HepG2 (cell line): ENCODE data around the gene CMTM4. TPM values are rescaled to one million over a fixed set of nuclear protein-coding genes. Genes with fewer than 3 reads are reported as not detected.

Source experiments
- ATAC-seq: fragments of 200-7000 bp; cut with Tn5 transposase; 3 replicates; pipeline ENCODE4 v1.9.1; 2020; ENCODE audit warnings: mild to moderate bottlenecking, moderate library complexity
- BruUV-seq: library from RNA; stranded (reverse); fragments of 400-500 nt; replicated peaks from 2 replicates; lab custom pipeline; 2021; lab: Mats Ljungman, UMichigan
- CTCF ChIA-PET: fragments of 300-600 bp; formaldehyde crosslinking; extraction: SDS; loops from one replicate; lab custom pipeline; 2021; ENCODE audit warnings: low total read pairs, inconsistent platforms, low intra/inter-chr PET ratio; lab: Yijun Ruan, JAX
- POLR2A ChIA-PET: fragments of 350-600 bp; sonication (Branson Sonifier 250); formaldehyde crosslinking; loops from one replicate; lab custom pipeline; 2020; ENCODE audit warnings: antibody characterized with exemption, inconsistent platforms; lab: Yijun Ruan, JAX
- DNase-seq: peaks from one replicate; pipeline ENCODE4 v3.0.0-alpha.2; 2015; ENCODE audit warnings: low spot score
- FAIRE-seq: peaks from 3 replicates; lab custom pipeline; 2011; peaks lifted over from hg19 to GRCh38; lab: Jason Lieb, UNC
- H2AFZ ChIP-seq: one replicate; pipeline ENCODE4 v1.6.1; 2011; ENCODE audit warnings: low read length, inconsistent platforms
- H3K27ac ChIP-seq: fragments of 300-600 bp; 3 replicates; pipeline ENCODE4 v1.8.0; 2011; ENCODE audit warnings: mixed run types, mild to moderate bottlenecking, mixed read lengths, low read length, inconsistent platforms; ENCODE audit not compliant: insufficient read depth; ENCODE audit errors: extremely low read length
- H3K27me3 ChIP-seq, 2 experiments: fragments of 200-600 bp in 1 of 2; 2 replicates in 1 of 2; 3 replicates in 1 of 2; pipeline versions ENCODE4 v1.6.0 to v1.8.0; 2011; ENCODE audit warnings: low read length in 2 of 2, mild to moderate bottlenecking in 2 of 2, moderate library complexity in 2 of 2, inconsistent platforms in 1 of 2; ENCODE audit not compliant: insufficient read depth in 2 of 2, control insufficient read depth in 1 of 2
- H3K36me3 ChIP-seq, 2 experiments: fragments of 200-600 bp in 1 of 2; replicated peaks in 1 of 2; 2 replicates in 1 of 2; 3 replicates in 1 of 2; pipeline versions ENCODE4 v1.5.1 to v1.8.0; 2011; ENCODE audit warnings: low read length in 2 of 2, inconsistent platforms in 1 of 2; ENCODE audit not compliant: insufficient read depth in 2 of 2, control insufficient read depth in 1 of 2
- H3K4me1 ChIP-seq: 2 replicates; pipeline ENCODE4 v1.5.1; 2012; ENCODE audit warnings: low read length, inconsistent platforms; ENCODE audit not compliant: insufficient read depth
- H3K4me2 ChIP-seq: 2 replicates; pipeline ENCODE4 v1.6.0; 2011; ENCODE audit warnings: low read depth, low read length, inconsistent platforms
- H3K4me3 ChIP-seq, 3 experiments: fragments of 200-600 bp in 1 of 3; sonication (generic), shearing (Covaris generic) in 1 of 3; replicated peaks in 1 of 3; 2 replicates each; pipeline ENCODE4 v1.5.1; 2011 to 2016; ENCODE audit warnings: low read length in 3 of 3, inconsistent platforms in 2 of 3, low read depth in 2 of 3, mild to moderate bottlenecking in 2 of 3, control low read depth in 1 of 3, mixed read lengths in 1 of 3; ENCODE audit not compliant: insufficient read depth in 1 of 3
- H3K79me2 ChIP-seq: one replicate; pipeline ENCODE4 v1.6.1; 2011; ENCODE audit warnings: low read length, inconsistent platforms; ENCODE audit not compliant: insufficient read depth
- H3K9ac ChIP-seq: 2 replicates; pipeline ENCODE4 v1.6.0; 2011; ENCODE audit warnings: mild to moderate bottlenecking, low read depth, low read length, inconsistent platforms; ENCODE audit not compliant: insufficient read depth
- H3K9me3 ChIP-seq: 2 replicates; pipeline ENCODE4 v1.5.1; 2012; ENCODE audit warnings: mild to moderate bottlenecking, low read length
- H4K20me1 ChIP-seq: 2 replicates; pipeline ENCODE4 v1.6.0; 2011; ENCODE audit warnings: inconsistent platforms, mild to moderate bottlenecking, low read length, moderate library complexity; ENCODE audit not compliant: insufficient read depth
- AHDC1 ChIP-seq: sonication (generic); formaldehyde crosslinking; IDR thresholded peaks from 2 replicates; pipeline ENCODE4 v1.5.1; 2020; ENCODE audit warnings: mild to moderate bottlenecking, missing genetic modification reagents, borderline replicate concordance
- ARHGAP35 ChIP-seq: sonication (generic); formaldehyde crosslinking; IDR thresholded peaks from 2 replicates; pipeline ENCODE4 v1.9.0; 2022; ENCODE audit warnings: mild to moderate bottlenecking, inconsistent platforms, moderate library complexity, missing genetic modification reagents, borderline replicate concordance
- DMAP1 ChIP-seq: IDR thresholded peaks from 2 replicates; pipeline ENCODE4 v1.6.1; 2016
- GABPB1 ChIP-seq: IDR thresholded peaks from 2 replicates; pipeline ENCODE4 v1.6.1; 2016; ENCODE audit warnings: mild to moderate bottlenecking, missing genetic modification reagents, moderate library complexity, missing compliant biosample characterization
- HIVEP1 ChIP-seq: sonication (generic); formaldehyde crosslinking; IDR thresholded peaks from 2 replicates; pipeline ENCODE4 v1.4.0; 2020; ENCODE audit warnings: mild to moderate bottlenecking, missing genetic modification reagents
- HNRNPUL1 ChIP-seq: fragments of 200-400 bp; formaldehyde crosslinking; IDR thresholded peaks from 2 replicates; pipeline ENCODE4 v1.6.1; 2017; ENCODE audit warnings: low read depth, mild to moderate bottlenecking, low read length, moderate library complexity
- KLF6 ChIP-seq: IDR thresholded peaks from 2 replicates; pipeline ENCODE4 v1.8.0; 2016; ENCODE audit warnings: missing biosample characterization, missing genetic modification reagents
- NFYC ChIP-seq: IDR thresholded peaks from 2 replicates; pipeline ENCODE4 v1.6.1; 2016; ENCODE audit warnings: missing genetic modification reagents, missing compliant biosample characterization
- NR2F6 ChIP-seq, 2 experiments: IDR thresholded peaks; 2 replicates each; pipeline ENCODE4 v1.6.1; 2016; ENCODE audit warnings: antibody characterized with exemption in 1 of 2, mild to moderate bottlenecking in 1 of 2
- POLR2A ChIP-seq, 2 experiments: IDR thresholded peaks; 2 replicates each; pipeline ENCODE4 v1.6.1; 2011; ENCODE audit warnings: low read depth in 2 of 2, low read length in 2 of 2, mild to moderate bottlenecking in 1 of 2, moderate library complexity in 1 of 2; ENCODE audit not compliant: insufficient read depth in 1 of 2
- RBFOX2 ChIP-seq: fragments of 200-400 bp; formaldehyde crosslinking; IDR thresholded peaks from 2 replicates; pipeline ENCODE4 v1.6.1; 2017; ENCODE audit warnings: low read depth, mild to moderate bottlenecking, low read length
- SOX13 ChIP-seq, 3 experiments: fragments of 450-650 bp in 1 of 3; sonication (generic) in 1 of 3; formaldehyde crosslinking in 1 of 3; IDR thresholded peaks in 2 of 3; conservative IDR thresholded peaks in 1 of 3; 2 replicates each; pipeline versions ENCODE4 v1.5.0 to v1.6.1; 2016 to 2020; ENCODE audit warnings: antibody characterized with exemption in 1 of 3, mild to moderate bottlenecking in 1 of 3, missing compliant biosample characterization in 1 of 3, missing genetic modification reagents in 1 of 3, moderate library complexity in 1 of 3
- TCF7L2 ChIP-seq: IDR thresholded peaks from 2 replicates; pipeline ENCODE4 v1.6.1; 2011; ENCODE audit warnings: mild to moderate bottlenecking, low read depth, low read length, moderate library complexity
- THAP8 ChIP-seq: sonication (generic); formaldehyde crosslinking; IDR thresholded peaks from 2 replicates; pipeline ENCODE4 v1.5.1; 2020; ENCODE audit warnings: missing genetic modification reagents, mild to moderate bottlenecking, borderline replicate concordance
- ZBTB42 ChIP-seq: sonication (generic); formaldehyde crosslinking; IDR thresholded peaks from 2 replicates; pipeline ENCODE4 v1.5.0; 2020; ENCODE audit warnings: mild to moderate bottlenecking, missing genetic modification reagents
- ZNF207 ChIP-seq: fragments of 450-650 bp; IDR thresholded peaks from 2 replicates; pipeline ENCODE4 v1.6.1; 2016; ENCODE audit warnings: antibody characterized with exemption, borderline replicate concordance
- ZNF788 ChIP-seq: sonication (generic); formaldehyde crosslinking; IDR thresholded peaks from 2 replicates; pipeline ENCODE4 v1.5.0; 2020; ENCODE audit warnings: mild to moderate bottlenecking, missing genetic modification reagents, borderline replicate concordance
- whole genome bisulfite sequencing: methylation state at CpG from one replicate; pipeline ENCODE4 v1.1.6; 2017; ENCODE audit warnings: low lambda C conversion rate; 5-methylcytosine and 5-hydroxymethylcytosine counted together
- in situ Hi-C: cut with HindIII; loops from 2 replicates; pipeline ENCODE4 v1.10.0; 2017; ENCODE audit warnings: low pct_unique_long_range_greater_than_20kb; ENCODE audit not compliant: extremely low pct_ligation_motif_present
- intact Hi-C: fragments of 100-400 bp; cut with micrococcal nuclease; formaldehyde crosslinking; loops from one replicate; pipeline ENCODE4 v1.10.0; 2022; ENCODE audit not compliant: unreplicated experiment
- polyA plus RNA-seq, 8 experiments: library from polyadenylated mRNA; depleted of rRNA in 3 of 8; stranded (reverse) in 7 of 8; unstranded in 1 of 8; fragments of >200 nt; fragmentation: Illumina TruSeq in 4 of 8; extraction: Trizol in 4 of 8; gene quantifications; 2 replicates each; pipeline versions ENCODE4 v1.2.1 to v1.2.3, GENCODE V29; 2011 to 2016; ENCODE audit warnings: low read depth in 4 of 8, missing spikeins in 1 of 8, mixed read lengths in 1 of 8; ENCODE audit not compliant: insufficient read depth in 1 of 8
- total RNA-seq, 5 experiments: library from RNA; depleted of rRNA; stranded (reverse); fragments of >200 nt; fragmentation: Illumina TruSeq; extraction: Trizol; gene quantifications; 2 replicates each; pipeline ENCODE4 v1.2.3, GENCODE V29; 2016; ENCODE audit warnings: low read depth in 1 of 5

Gene CMTM4
- total and polyA plus RNA-seq, 2 of the 13 experiments (the other 11 are each of a cell fraction or from before 2014, with no cell fraction given), result 32.0 to 36.3 TPM

DNA sequence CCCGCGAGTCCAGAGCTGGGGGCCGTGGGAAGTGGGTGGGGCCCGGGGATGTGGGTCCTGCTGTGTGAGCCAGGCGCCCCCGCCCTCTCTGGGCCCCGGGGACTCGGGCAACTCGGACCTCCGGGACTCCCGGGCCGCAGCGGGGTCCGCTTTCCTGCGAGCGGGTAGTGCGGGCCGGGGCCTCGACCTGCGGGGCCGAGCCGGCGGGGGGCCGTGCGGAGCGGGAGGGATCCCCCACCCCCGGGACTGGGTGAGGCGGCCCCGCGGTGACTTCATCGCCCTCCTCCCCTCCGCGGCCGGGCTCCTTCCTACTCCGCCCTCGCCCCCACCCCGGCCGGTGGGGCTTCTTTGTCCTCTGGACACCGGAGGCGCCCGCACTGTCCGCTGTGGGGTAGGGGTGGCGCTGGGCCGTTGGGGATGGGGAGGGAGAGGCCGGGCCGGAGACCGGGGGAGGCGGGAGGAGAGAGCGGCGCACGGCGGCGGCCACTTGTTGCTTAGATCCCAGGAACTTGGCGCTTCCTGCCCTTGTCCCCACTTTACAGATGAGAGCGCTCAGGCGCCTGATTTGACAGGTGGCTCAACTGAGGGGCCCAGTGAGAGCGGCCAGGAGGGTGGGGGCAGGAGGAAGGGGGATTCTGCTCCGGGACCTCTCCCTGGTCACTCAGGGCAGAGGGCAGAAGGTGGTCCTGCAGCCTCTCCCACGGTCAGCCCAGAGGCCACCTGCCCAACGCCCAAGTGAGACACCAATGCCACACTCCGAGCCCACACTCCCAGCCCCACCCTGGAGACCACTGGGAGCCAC is 91.2 kb downstream of the CMTM4 start:
- peaks cover 13 to 17% of the 10 kb centered on the region in 2 experiments for H3K36me3 ChIP-seq
- WGBS, result 11% methylated on average over 10 of the region's 61 CpGs
- ChIA-PET POLR2A (interaction anchor here (2.2 to 2.7 kb wide), 2 partner anchors 54 to 88 kb away, joined by 9 to 23 read pairs; partner anchors contain the start of genes CKLF and TK2), CTCF (interaction anchor here (0.7 to 1.7 kb wide), 2 partner anchors 43 to 199 kb away, joined by 5 to 7 read pairs; no protein-coding TSS in a partner anchor)
- in situ Hi-C loops (loop anchor here (5.0 kb wide), 2 partner anchors 87 to 262 kb away; no protein-coding TSS in a partner anchor), intact Hi-C loops (loop anchor here (2.0 kb wide), 2 partner anchors 53 to 89 kb away; partner anchors contain the start of gene CKLF)
- H3K27ac ChIP-seq, result peak overlapping the region; percentile 54
- H4K20me1 ChIP-seq, result peaks cover 13% of the 10 kb centered on the region; the same call in 1 of the 2 replicates
- H3K79me2 ChIP-seq, result peaks cover 9% of the 10 kb centered on the region
- H2AFZ ChIP-seq, result no peak overlapping the region
- H3K4me1 ChIP-seq, result peaks cover 57% of the 10 kb centered on the region
- no peaks in the 10 kb centered on the region for H3K27me3 ChIP-seq
- ATAC-seq (peak; percentile 39), FAIRE-seq (no peak), DNase-seq (peak; percentile 30)
- H3K9me3 ChIP-seq, result no peaks in the 10 kb centered on the region
- peak overlapping the region; percentile 81 for H3K9ac ChIP-seq
- H3K4me3 ChIP-seq, result peak overlapping the region; percentile 81 to 87 (median 86)
- H3K4me2 ChIP-seq, result peak overlapping the region; percentile 83
- no TSS peak for BruUV-seq
- TF ChIP-seq SOX13 (IDR thresholded peaks at IDR 0.05) (no peak), SOX13 (CRISPR knock-in tag; conservative IDR thresholded peaks at IDR 0.05 in 1 of 2, IDR thresholded peaks at IDR 0.05 in 1 of 2) (no peak), ZNF788 (peak; percentile 43; the same call in 1 of the 2 replicates), ZBTB42 (CRISPR knock-in tag) (no peak; the same call in 1 of the 2 replicates), NFYC (CRISPR knock-in tag) (no peak), RBFOX2 (peak; percentile 79), NR2F6 (IDR thresholded peaks at IDR 0.05) (no peak), NR2F6 (CRISPR knock-in tag; IDR thresholded peaks at IDR 0.05) (no peak), GABPB1 (CRISPR knock-in tag) (no peak), AHDC1 (CRISPR knock-in tag) (no peak), HNRNPUL1 (no peak), THAP8 (CRISPR knock-in tag) (peak; percentile 63; the same call in 1 of the 2 replicates), POLR2A (IDR thresholded peaks at IDR 0.05; ENCODE audit: insufficient read depth in 1 of 2, low read depth in 2 of 2, low read length in 2 of 2) (no peak; a peak in 1 of 4 replicates), TCF7L2 (no peak), HIVEP1 (CRISPR knock-in tag) (no peak), ZNF207 (no peak), KLF6 (CRISPR knock-in tag) (peak; percentile 74; the same call in 1 of the 2 replicates), ARHGAP35 (no peak), DMAP1 (CRISPR knock-in tag) (peak; percentile 23; the same call in 1 of the 2 replicates)
